ENCODE measurements around the gene KLLN. TPM values are rescaled to one million over a fixed set of nuclear protein-coding genes. Genes with fewer than 3 reads are reported as not detected.
"Not testable (repeated sequence)": the region's sequence is repeated elsewhere in the genome, so short reads cannot be mapped to it uniquely, and the experiment has no call there.

Gene KLLN
- total and polyA plus RNA-seq, 9 of the 15 experiments (the other 6 are each of a cell fraction or from before 2014, with no cell fraction given): 0.07 to 0.40 (median 0.25) TPM

DNA sequence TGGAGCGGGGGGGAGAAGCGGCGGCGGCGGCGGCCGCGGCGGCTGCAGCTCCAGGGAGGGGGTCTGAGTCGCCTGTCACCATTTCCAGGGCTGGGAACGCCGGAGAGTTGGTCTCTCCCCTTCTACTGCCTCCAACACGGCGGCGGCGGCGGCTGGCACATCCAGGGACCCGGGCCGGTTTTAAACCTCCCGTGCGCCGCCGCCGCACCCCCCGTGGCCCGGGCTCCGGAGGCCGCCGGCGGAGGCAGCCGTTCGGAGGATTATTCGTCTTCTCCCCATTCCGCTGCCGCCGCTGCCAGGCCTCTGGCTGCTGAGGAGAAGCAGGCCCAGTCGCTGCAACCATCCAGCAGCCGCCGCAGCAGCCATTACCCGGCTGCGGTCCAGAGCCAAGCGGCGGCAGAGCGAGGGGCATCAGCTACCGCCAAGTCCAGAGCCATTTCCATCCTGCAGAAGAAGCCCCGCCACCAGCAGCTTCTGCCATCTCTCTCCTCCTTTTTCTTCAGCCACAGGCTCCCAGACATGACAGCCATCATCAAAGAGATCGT lies 690 bp upstream of the KLLN start:
- ChIA-PET POLR2A (interaction anchor here (0.6 to 2.6 kb wide), 4 partner anchors 8 to 202 kb away, joined by 3 to 11 read pairs (median 3); no protein-coding TSS in a partner anchor), CTCF (ENCODE audit: low intra/inter-chr PET ratio) (interaction anchor here (0.7 kb wide), 1 partner anchor 8 kb away, joined by 3 read pairs; no protein-coding TSS in a partner anchor)
- H3K27me3 ChIP-seq (ENCODE audit: control insufficient read depth in 2 of 2, insufficient read depth in 2 of 2, low read length in 2 of 2); H3K9me3 ChIP-seq (replicated peaks; ENCODE audit: control insufficient read depth, insufficient read depth, low read depth, low read length); H3K9me1 ChIP-seq (ENCODE audit: control insufficient read depth, insufficient read depth, low read length); FAIRE-seq; H3K36me3 ChIP-seq (ENCODE audit: control insufficient read depth, insufficient read depth, low read length); H2AFZ ChIP-seq (ENCODE audit: low read depth, low read length); BruUV-seq (replicated peaks): not testable (repeated sequence)
- Histone ChIP-seq H3K9ac (ENCODE audit: insufficient read depth in 1 of 2, low read depth in 2 of 2, low read length in 2 of 2) (peak overlapping the region; percentile 78 to 90), H3K4me1 (replicated peaks in 1 of 2; ENCODE audit: control insufficient read depth in 2 of 2, insufficient read depth in 2 of 2, low read length in 2 of 2) (peaks cover 3 to 11% of the 10 kb centered on the region in 2 experiments; a peak in 4 of 5 replicates), H3K4me2 (ENCODE audit: insufficient read depth, low read length) (peak overlapping the region; percentile 86), H3K4me3 (peak overlapping the region; percentile 88), H3K27ac (ENCODE audit: extremely low read depth, low read depth, low read length) (peak overlapping the region; percentile 79), H3K79me2 (ENCODE audit: control insufficient read depth, insufficient read depth, low read length) (peaks cover 54% of the 10 kb centered on the region), H4K20me1 (replicated peaks; ENCODE audit: control insufficient read depth, insufficient read depth, low read length) (peaks cover 11% of the 10 kb centered on the region; the same call in 1 of the 2 replicates)
- ATAC-seq (peak; percentile 3; the same call in 2 of the 3 replicates), DNase-seq (ENCODE audit: extremely low read depth in 1 of 4, low spot score in 3 of 4) (peak in 1 of 4 experiments; percentile 16)
- intact Hi-C loops (cut with micrococcal nuclease) (loop anchor here (2.0 to 5.0 kb wide), 3 partner anchors 15 to 523 kb away; partner anchors contain the start of gene ATAD1), in situ Hi-C loops (cut with MboI) (loop anchor here (25.0 kb wide), 1 partner anchor 223 kb away; no protein-coding TSS in a partner anchor)
- TF ChIP-seq ZFX (CRISPR knock-in tag; IDR thresholded peaks at IDR 0.05): 0 out of 2 replicates have a peak, but pooled peaks have one; percentile 28
- TF ChIP-seq RBBP5 (IDR thresholded peaks at IDR 0.05; ENCODE audit: borderline replicate concordance, insufficient read depth, low read length, poor library complexity, severe bottlenecking): peak; percentile 26
- WGBS (ENCODE audit: insufficient coverage, low coverage, missing lambda C conversion rate): 0% methylated on average over 14 of the region's 47 CpGs

DNA sequence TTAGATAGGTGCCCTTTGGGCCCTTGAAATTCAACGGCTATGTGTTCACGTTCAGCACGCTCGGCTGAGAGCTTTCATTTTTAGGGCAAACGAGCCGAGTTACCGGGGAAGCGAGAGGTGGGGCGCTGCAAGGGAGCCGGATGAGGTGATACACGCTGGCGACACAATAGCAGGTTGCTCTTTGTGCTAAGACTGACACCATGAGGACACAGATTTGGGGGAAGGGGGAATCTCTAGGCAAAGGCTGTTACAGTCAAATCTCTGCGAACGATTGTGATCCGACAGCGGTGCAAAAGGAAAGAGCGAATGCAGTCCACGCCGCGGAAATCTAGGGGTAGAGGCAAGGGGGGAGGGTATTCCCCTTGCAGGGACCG lies 667 bp downstream of the KLLN start:
- peaks cover 11% of the 10 kb centered on the region; the same call in 1 of the 2 replicates for H4K20me1 ChIP-seq (replicated peaks; ENCODE audit: control insufficient read depth, insufficient read depth, low read length)
- peak overlapping the region; percentile 88 for H3K4me2 ChIP-seq (ENCODE audit: insufficient read depth, low read length)
- no TSS peak for BruUV-seq (replicated peaks)
- ChIA-PET POLR2A (interaction anchor here (0.6 to 1.6 kb wide), 10 partner anchors 10 to 248 kb away, joined by 3 to 5 read pairs (median 4); no protein-coding TSS in a partner anchor), CTCF (ENCODE audit: low intra/inter-chr PET ratio) (no interaction called here)
- in situ Hi-C loops (cut with MboI): loop anchor here (25.0 kb wide), 1 partner anchor 225 kb away; no protein-coding TSS in a partner anchor
- H3K36me3 ChIP-seq (ENCODE audit: control insufficient read depth, insufficient read depth, low read length): 0 out of 3 replicates have a peak, but pooled peaks cover 2% of the 10 kb centered on the region
- peak overlapping the region; percentile 98 for H2AFZ ChIP-seq (ENCODE audit: low read depth, low read length)
- H3K4me3 ChIP-seq: peak overlapping the region; percentile 88
- TF ChIP-seq ZNF431 (CRISPR knock-in tag; IDR thresholded peaks at IDR 0.05) (peak; percentile 7; the same call in 1 of the 2 replicates), RBM15 (IDR thresholded peaks at IDR 0.05; ENCODE audit: insufficient read depth, low read length) (no peak), RNF2 (IDR thresholded peaks at IDR 0.05) (0 out of 2 replicates have a peak, but pooled peaks have one; percentile 2), ZBED1 (IDR thresholded peaks at IDR 0.05) (no peak), SAP30 (IDR thresholded peaks at IDR 0.05; ENCODE audit: borderline replicate concordance, insufficient read depth, low read depth, low read length, poor library complexity, severe bottlenecking) (peak; percentile 26), ATF7 (IDR thresholded peaks at IDR 0.05) (0 out of 2 replicates have a peak, but pooled peaks have one; percentile 3)
- TF ChIP-seq, protein P1, sequence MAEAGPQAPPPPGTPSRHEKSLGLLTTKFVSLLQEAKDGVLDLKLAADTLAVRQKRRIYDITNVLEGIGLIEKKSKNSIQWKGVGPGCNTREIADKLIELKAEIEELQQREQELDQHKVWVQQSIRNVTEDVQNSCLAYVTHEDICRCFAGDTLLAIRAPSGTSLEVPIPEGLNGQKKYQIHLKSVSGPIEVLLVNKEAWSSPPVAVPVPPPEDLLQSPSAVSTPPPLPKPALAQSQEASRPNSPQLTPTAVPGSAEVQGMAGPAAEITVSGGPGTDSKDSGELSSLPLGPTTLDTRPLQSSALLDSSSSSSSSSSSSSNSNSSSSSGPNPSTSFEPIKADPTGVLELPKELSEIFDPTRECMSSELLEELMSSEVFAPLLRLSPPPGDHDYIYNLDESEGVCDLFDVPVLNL (CRISPR knock-in tag; IDR thresholded peaks at IDR 0.05; ENCODE audit: low read depth): 0 out of 2 replicates have a peak, but pooled peaks have one; percentile 17
- intact Hi-C loops (cut with micrococcal nuclease): loop anchor here (5.0 kb wide), 2 partner anchors 45 to 525 kb away; partner anchors contain the start of gene ATAD1
- H3K9me1 ChIP-seq (ENCODE audit: control insufficient read depth, insufficient read depth, low read length): no peaks in the 10 kb centered on the region
- no peaks in the 10 kb centered on the region for H3K9me3 ChIP-seq (replicated peaks; ENCODE audit: control insufficient read depth, insufficient read depth, low read depth, low read length)
- peaks cover 3 to 11% of the 10 kb centered on the region in 2 experiments; a peak in 4 of 5 replicates for H3K4me1 ChIP-seq (replicated peaks in 1 of 2; ENCODE audit: control insufficient read depth in 2 of 2, insufficient read depth in 2 of 2, low read length in 2 of 2)
- ATAC-seq (peak; percentile 1; the same call in 2 of the 3 replicates), DNase-seq (ENCODE audit: extremely low read depth in 1 of 4, low spot score in 3 of 4) (peak in 3 of 4 experiments; percentile 4 to 29 (median 22)), FAIRE-seq (no peak)
- no peaks in the 10 kb centered on the region for H3K27me3 ChIP-seq (ENCODE audit: control insufficient read depth in 2 of 2, insufficient read depth in 2 of 2, low read length in 2 of 2)
- H3K9ac ChIP-seq (ENCODE audit: insufficient read depth in 1 of 2, low read depth in 2 of 2, low read length in 2 of 2): peak overlapping the region; percentile 78 to 89
- peaks cover 41% of the 10 kb centered on the region for H3K79me2 ChIP-seq (ENCODE audit: control insufficient read depth, insufficient read depth, low read length)
- peak overlapping the region; percentile 79 for H3K27ac ChIP-seq (ENCODE audit: extremely low read depth, low read depth, low read length)
- WGBS (ENCODE audit: insufficient coverage, low coverage, missing lambda C conversion rate): under 1% methylated on average over 21 of the region's 21 CpGs
